CD8-positive, alpha-beta memory T cell (primary cell): ENCODE results near the gene CPLX1. TPM values are rescaled to one million over a fixed set of nuclear protein-coding genes. Genes with fewer than 3 reads are reported as not detected.
A peak's percentile ranks its signal among the peaks of the same experiment; 100 is the strongest.

ENCODE experiments used
- CTCF ChIA-PET: fragments of 350-600 bp; sonication (Branson Sonifier 250); formaldehyde crosslinking; loops from one replicate; lab custom pipeline; 2021; ENCODE audit warnings: antibody characterized with exemption; lab: Charles Lee
- POLR2A ChIA-PET: fragments of 350-600 bp; sonication (Branson Sonifier 250); formaldehyde crosslinking; loops from one replicate; lab custom pipeline; 2021; ENCODE audit warnings: antibody characterized with exemption; lab: Charles Lee
- DNase-seq, 5 donors: peaks; one replicate each; pipeline versions ENCODE4 v3.0.0 to v3.0.0-alpha.2; 2020 to 2022; ENCODE audit warnings: mixed read lengths in 1 of 5
- H3K27ac ChIP-seq: one replicate; pipeline ENCODE4 v1.7.0; 2013; ENCODE audit warnings: low read depth, mild to moderate bottlenecking, low read length, moderate library complexity
- H3K27me3 ChIP-seq: 2 replicates; pipeline ENCODE4 v1.7.0; 2013; ENCODE audit warnings: low read length, mild to moderate bottlenecking; ENCODE audit not compliant: insufficient read depth, poor library complexity, severe bottlenecking
- H3K36me3 ChIP-seq: 2 replicates; pipeline ENCODE4 v1.7.0; 2013; ENCODE audit warnings: mild to moderate bottlenecking, low read length, moderate library complexity; ENCODE audit not compliant: insufficient read depth
- H3K4me1 ChIP-seq: 2 replicates; pipeline ENCODE4 v1.7.0; 2013; ENCODE audit warnings: mild to moderate bottlenecking, low read length, moderate library complexity; ENCODE audit not compliant: insufficient read depth
- H3K4me3 ChIP-seq: 2 replicates; pipeline ENCODE4 v1.7.0; 2013; ENCODE audit warnings: mild to moderate bottlenecking, low read length
- H3K9me3 ChIP-seq: 2 replicates; pipeline ENCODE4 v1.7.0; 2013; ENCODE audit warnings: mild to moderate bottlenecking, low read length
- H3K27ac Mint-ChIP-seq, 8 donors: one replicate each; pipeline ENCODE4 v1.8.0; 2020 to 2021; ENCODE audit warnings: mixed read lengths in 8 of 8, mild to moderate bottlenecking in 6 of 8, inconsistent platforms in 3 of 8, moderate library complexity in 3 of 8
- H3K27me3 Mint-ChIP-seq, 2 donors: one replicate each; pipeline ENCODE4 v1.8.0; 2020 to 2021; ENCODE audit warnings: mixed read lengths in 2 of 2, mild to moderate bottlenecking in 1 of 2, moderate library complexity in 1 of 2
- H3K36me3 Mint-ChIP-seq, 3 donors: one replicate each; pipeline ENCODE4 v1.8.0; 2020 to 2021; ENCODE audit warnings: mixed read lengths in 3 of 3, inconsistent platforms in 1 of 3, mild to moderate bottlenecking in 1 of 3
- H3K4me1 Mint-ChIP-seq, 3 donors: one replicate each; pipeline ENCODE4 v1.8.0; 2020 to 2021; ENCODE audit warnings: mixed read lengths in 3 of 3, inconsistent platforms in 1 of 3, mild to moderate bottlenecking in 1 of 3
- H3K4me3 Mint-ChIP-seq, 7 donors: one replicate each; pipeline ENCODE4 v1.8.0; 2020 to 2021; ENCODE audit warnings: mixed read lengths in 7 of 7, mild to moderate bottlenecking in 6 of 7, moderate library complexity in 4 of 7, inconsistent platforms in 2 of 7
- H3K9me3 Mint-ChIP-seq, 5 donors: one replicate each; pipeline ENCODE4 v1.8.0; 2020 to 2022; ENCODE audit warnings: mixed read lengths in 5 of 5, mild to moderate bottlenecking in 3 of 5, moderate library complexity in 2 of 5, inconsistent platforms in 1 of 5
- polyA plus RNA-seq: library from polyadenylated mRNA; unstranded; fragments of 300-500 nt; fragmentation: Illumina TruSeq; gene quantifications from one replicate; pipeline ENCODE4 v1.2.3, GENCODE V29; 2021
- total RNA-seq, 2 experiments: library from RNA; stranded (reverse); gene quantifications; one replicate each; pipeline ENCODE4 v1.2.3, GENCODE V29; 2021

CPLX1 gene
- total and polyA plus RNA-seq, 3 experiments from 2014 or later: 0.13 to 0.16 TPM; not detected in 1

DNA sequence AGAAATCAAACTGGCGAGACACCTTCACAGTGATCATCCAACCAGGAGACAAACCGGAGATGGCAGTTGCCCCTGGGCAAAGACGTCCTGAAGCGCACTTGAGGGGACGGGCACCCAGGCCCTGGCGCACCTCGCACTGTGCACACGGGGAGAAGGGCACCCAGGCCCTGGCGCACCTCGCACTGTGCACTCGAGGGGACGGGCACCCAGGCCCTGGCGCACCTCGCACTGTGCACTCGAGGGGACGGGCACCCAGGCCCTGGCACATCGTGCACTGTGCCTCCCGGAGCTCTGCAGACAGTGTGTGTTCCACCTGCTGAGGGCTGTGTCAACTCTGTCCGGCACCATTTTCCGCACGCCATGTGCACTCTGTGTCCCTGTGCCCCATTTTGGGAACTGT, 34.6 kb upstream of the CPLX1 start:
- POLR2A ChIA-PET: interaction anchor here (0.9 kb wide), 1 partner anchor 19 kb away, joined by 4 read pairs; no protein-coding TSS in a partner anchor
- Mint-ChIP-seq H3K4me3 (no peak overlapping the region), H3K27me3 (peaks cover 0 to 11% of the 10 kb centered on the region in 2 donors), H3K36me3 (peaks cover 32 to 83% (median 34%) of the 10 kb centered on the region in 3 donors), H3K9me3 (peaks cover 0 to 15% (median 10%) of the 10 kb centered on the region in 5 donors), H3K4me1 (peaks cover 12 to 19% (median 15%) of the 10 kb centered on the region in 3 donors), H3K27ac (no peak overlapping the region)
- no peak overlapping the region for H3K4me3 ChIP-seq
- no peak overlapping the region for H3K27ac ChIP-seq
- no peaks in the 10 kb centered on the region for H3K4me1 ChIP-seq
- peaks cover 37% of the 10 kb centered on the region for H3K36me3 ChIP-seq
- CTCF ChIA-PET: no interaction called here
- no peaks in the 10 kb centered on the region for H3K9me3 ChIP-seq
- no peak for DNase-seq
- H3K27me3 ChIP-seq: no peaks in the 10 kb centered on the region

DNA sequence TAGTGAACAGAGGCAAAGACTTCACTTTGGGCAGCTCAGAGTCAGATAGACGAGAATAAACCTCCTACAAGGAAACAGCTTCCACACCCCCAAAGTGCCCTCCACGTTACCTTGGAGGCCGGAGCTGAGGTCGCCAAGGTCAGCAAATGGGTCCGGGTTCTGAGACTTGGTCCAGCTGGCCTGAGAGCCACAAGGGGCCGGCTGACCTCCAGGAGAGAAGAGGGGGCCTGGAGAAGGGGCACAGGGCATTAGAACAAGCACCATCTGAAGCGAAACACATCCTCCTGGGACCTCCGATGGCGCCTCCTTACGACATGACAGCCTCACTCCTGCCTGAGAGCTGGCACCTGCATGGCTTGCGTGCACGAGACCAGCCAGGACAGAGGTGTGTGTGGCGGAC, 33.6 kb upstream of the CPLX1 start:
- no peaks in the 10 kb centered on the region for H3K4me1 ChIP-seq
- peak in 1 of 5 donors; percentile 35 for DNase-seq
- peaks cover 34 to 80% (median 39%) of the 10 kb centered on the region in 3 donors for H3K36me3 Mint-ChIP-seq
- H3K9me3 Mint-ChIP-seq: peaks cover 0 to 15% (median 10%) of the 10 kb centered on the region in 5 donors
- ChIA-PET CTCF (no interaction called here), POLR2A (no interaction called here)
- no peaks in the 10 kb centered on the region for H3K27me3 ChIP-seq
- peaks cover 16 to 21% (median 19%) of the 10 kb centered on the region in 3 donors for H3K4me1 Mint-ChIP-seq
- H3K27ac ChIP-seq: no peak overlapping the region
- no peaks in the 10 kb centered on the region for H3K9me3 ChIP-seq
- H3K27ac Mint-ChIP-seq: no peak overlapping the region
- H3K27me3 Mint-ChIP-seq: peaks cover 0 to 11% of the 10 kb centered on the region in 2 donors
- H3K36me3 ChIP-seq: peaks cover 26% of the 10 kb centered on the region
- no peak overlapping the region for H3K4me3 ChIP-seq
- no peak overlapping the region for H3K4me3 Mint-ChIP-seq

DNA sequence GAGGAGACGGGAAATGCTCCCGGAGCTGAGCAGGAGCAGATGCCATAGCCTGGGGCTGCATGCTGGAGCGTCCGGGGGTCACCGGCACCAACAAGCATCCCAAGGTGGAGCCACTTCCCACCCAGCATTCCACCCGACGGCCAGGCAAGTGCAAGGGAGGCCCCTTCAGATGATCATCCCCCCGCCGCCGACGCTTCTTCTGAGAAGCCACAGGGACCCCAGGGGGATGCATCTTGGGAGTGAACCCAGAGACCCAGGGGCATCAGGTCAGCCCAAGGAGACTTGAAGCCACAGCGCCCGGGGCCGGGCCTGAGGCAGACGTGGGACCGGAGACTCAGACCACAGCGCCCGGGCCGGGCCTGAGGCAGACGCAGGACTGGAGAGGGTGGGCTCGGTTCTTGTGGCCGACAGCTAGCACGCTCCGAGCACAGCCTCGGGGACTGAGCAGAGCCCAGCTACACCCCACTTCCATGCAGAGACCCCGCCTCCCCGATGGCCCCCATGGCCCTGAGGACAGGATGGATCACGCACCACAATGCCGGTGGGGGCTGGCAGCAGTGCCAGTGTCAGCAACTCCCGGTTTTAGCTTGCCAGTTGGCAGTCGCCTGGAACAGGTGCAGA, 33.0 kb upstream of the CPLX1 start:
- Histone ChIP-seq H3K36me3 (peaks cover 23% of the 10 kb centered on the region), H3K9me3 (no peaks in the 10 kb centered on the region), H3K27ac (no peak overlapping the region), H3K4me3 (no peak overlapping the region), H3K27me3 (no peaks in the 10 kb centered on the region), H3K4me1 (no peaks in the 10 kb centered on the region)
- Mint-ChIP-seq H3K9me3 (peaks cover 0 to 15% (median 10%) of the 10 kb centered on the region in 5 donors), H3K27me3 (peaks cover 0 to 11% of the 10 kb centered on the region in 2 donors), H3K36me3 (peaks cover 34 to 79% (median 39%) of the 10 kb centered on the region in 3 donors), H3K4me3 (no peak overlapping the region), H3K4me1 (peaks cover 16 to 21% (median 19%) of the 10 kb centered on the region in 3 donors), H3K27ac (no peak overlapping the region)
- DNase-seq: peak in 1 of 5 donors; percentile 42
- ChIA-PET CTCF (no interaction called here), POLR2A (no interaction called here)

DNA sequence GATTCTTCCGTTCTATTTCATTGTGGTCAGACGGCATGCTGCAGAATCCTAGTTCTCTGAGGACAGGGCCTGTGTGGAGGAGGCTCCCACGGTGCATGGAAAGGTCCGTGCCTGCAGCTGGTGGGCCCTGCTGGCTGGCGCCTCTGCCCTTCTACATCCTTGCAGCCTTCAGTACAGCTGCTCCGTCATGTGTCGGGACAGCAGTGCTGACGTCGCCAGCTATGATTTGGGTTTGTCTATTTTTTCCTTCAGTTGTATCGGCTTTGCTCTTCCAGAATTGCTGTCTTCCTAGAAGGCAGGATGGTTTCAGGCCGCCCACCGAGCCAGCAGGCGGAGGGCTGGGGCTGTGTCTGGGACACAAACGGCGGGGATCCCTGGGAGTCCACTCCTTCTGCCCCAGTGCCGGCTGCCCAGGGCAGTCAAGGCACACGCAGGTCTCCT, 32.1 kb upstream of the CPLX1 start:
- Histone ChIP-seq H3K27ac (no peak overlapping the region), H3K9me3 (no peaks in the 10 kb centered on the region), H3K27me3 (no peaks in the 10 kb centered on the region), H3K36me3 (peaks cover 23% of the 10 kb centered on the region), H3K4me1 (no peaks in the 10 kb centered on the region), H3K4me3 (no peak overlapping the region)
- peaks cover 33 to 74% (median 36%) of the 10 kb centered on the region in 3 donors for H3K36me3 Mint-ChIP-seq
- CTCF ChIA-PET: no interaction called here
- H3K27me3 Mint-ChIP-seq: peaks cover 0 to 11% of the 10 kb centered on the region in 2 donors
- POLR2A ChIA-PET: no interaction called here
- DNase-seq: no peak
- no peak overlapping the region for H3K4me3 Mint-ChIP-seq
- H3K27ac Mint-ChIP-seq: peak overlapping the region in 3 of 8 donors; percentile 47 to 64 (median 56)
- H3K4me1 Mint-ChIP-seq: peaks cover 16 to 21% (median 19%) of the 10 kb centered on the region in 3 donors
- H3K9me3 Mint-ChIP-seq: peaks cover 0 to 15% (median 10%) of the 10 kb centered on the region in 5 donors

DNA sequence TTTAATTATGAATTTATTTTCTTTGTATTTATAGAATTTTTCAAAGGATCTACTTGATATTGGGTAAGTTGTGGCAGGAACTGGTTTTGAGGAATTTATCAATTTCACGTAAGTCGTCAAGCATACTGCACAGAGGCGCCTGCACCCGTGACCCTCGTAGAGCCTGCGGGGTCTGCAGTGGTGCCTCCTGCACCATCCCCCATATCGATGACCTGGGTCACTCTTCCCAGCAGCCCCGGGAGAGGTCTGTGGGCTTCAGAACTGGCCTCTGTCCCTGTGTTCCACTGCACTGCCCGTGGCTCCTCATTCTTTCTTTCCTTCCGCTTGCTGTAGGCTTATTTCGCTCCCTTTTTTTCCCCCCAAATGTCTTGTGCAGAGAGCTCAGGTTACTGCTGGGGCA, 31.5 kb upstream of the CPLX1 start:
- peaks cover 23% of the 10 kb centered on the region for H3K36me3 ChIP-seq
- H3K4me1 ChIP-seq: no peaks in the 10 kb centered on the region
- H3K4me1 Mint-ChIP-seq: peaks cover 16 to 21% (median 19%) of the 10 kb centered on the region in 3 donors
- POLR2A ChIA-PET: no interaction called here
- peaks cover 0 to 15% (median 10%) of the 10 kb centered on the region in 5 donors for H3K9me3 Mint-ChIP-seq
- no peaks in the 10 kb centered on the region for H3K9me3 ChIP-seq
- DNase-seq: no peak
- no peak overlapping the region for H3K4me3 Mint-ChIP-seq
- peaks cover 0 to 11% of the 10 kb centered on the region in 2 donors for H3K27me3 Mint-ChIP-seq
- CTCF ChIA-PET: no interaction called here
- H3K27ac Mint-ChIP-seq: peak overlapping the region in 4 of 8 donors; percentile 9 to 83 (median 56)
- H3K27me3 ChIP-seq: no peaks in the 10 kb centered on the region
- H3K27ac ChIP-seq: no peak overlapping the region
- H3K4me3 ChIP-seq: no peak overlapping the region
- H3K36me3 Mint-ChIP-seq: peaks cover 28 to 71% (median 32%) of the 10 kb centered on the region in 3 donors

DNA sequence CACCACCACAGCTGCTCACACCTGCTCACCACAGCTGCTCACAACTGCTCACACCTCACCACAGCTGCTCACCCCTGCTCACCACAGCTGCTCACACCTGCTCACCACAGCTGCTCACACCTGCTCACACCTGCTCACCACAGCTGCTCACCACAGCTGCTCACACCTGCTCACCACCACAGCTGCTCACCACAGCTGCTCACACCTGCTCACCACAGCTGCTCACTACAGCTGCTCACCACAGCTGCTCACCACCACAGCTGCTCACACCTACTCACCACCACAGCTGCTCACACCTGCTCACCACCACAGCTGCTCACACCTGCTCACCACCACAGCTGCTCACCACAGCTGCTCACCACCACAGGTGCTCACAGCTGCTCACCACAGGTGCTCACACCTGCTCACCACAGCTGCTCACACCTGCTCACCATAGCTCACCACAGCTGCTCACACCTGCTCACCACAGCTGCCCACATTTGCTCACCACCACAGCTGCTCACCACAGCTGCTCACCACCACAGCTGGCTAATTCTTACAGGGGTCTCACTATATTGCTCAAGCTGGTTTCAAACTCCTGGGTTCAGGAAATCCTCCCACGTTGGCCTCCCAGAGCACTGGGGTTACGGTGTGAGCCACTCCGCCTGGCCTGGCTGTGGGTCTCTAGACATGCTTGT, 30.4 kb upstream of the CPLX1 start:
- peaks cover 25 to 68% (median 32%) of the 10 kb centered on the region in 3 donors for H3K36me3 Mint-ChIP-seq
- POLR2A ChIA-PET: no interaction called here

DNA sequence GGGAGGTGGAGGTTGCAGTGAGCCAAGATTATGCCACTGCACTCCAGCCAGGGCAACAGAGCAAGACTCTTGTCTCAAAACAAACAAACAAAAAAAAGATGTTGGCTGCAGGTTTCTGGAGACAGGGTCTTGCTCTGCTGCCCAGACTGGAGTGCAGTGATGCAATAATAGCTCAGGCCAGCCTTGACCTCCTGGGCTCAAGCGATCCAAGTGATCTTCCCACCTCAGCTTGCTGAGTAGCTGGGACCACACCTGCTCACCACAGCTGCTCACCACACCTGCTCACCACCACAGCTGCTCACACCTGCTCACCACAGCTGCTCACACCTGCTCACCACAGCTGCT, 29.9 kb upstream of the CPLX1 start:
- peaks cover 25 to 69% (median 32%) of the 10 kb centered on the region in 3 donors for H3K36me3 Mint-ChIP-seq
- H3K4me1 ChIP-seq: no peaks in the 10 kb centered on the region
- no peak overlapping the region for H3K4me3 ChIP-seq
- peaks cover 26% of the 10 kb centered on the region for H3K36me3 ChIP-seq
- no peak overlapping the region for H3K27ac ChIP-seq
- peaks cover 0 to 11% of the 10 kb centered on the region in 2 donors for H3K27me3 Mint-ChIP-seq
- peak in 1 of 5 donors; percentile 55 for DNase-seq
- POLR2A ChIA-PET: no interaction called here
- CTCF ChIA-PET: no interaction called here
- H3K27me3 ChIP-seq: no peaks in the 10 kb centered on the region
- peak overlapping the region; percentile 8 to 85 (median 49) for H3K4me3 Mint-ChIP-seq
- peaks cover 16 to 21% (median 19%) of the 10 kb centered on the region in 3 donors for H3K4me1 Mint-ChIP-seq
- no peaks in the 10 kb centered on the region for H3K9me3 ChIP-seq
- H3K27ac Mint-ChIP-seq: peak overlapping the region; percentile 80 to 99 (median 92)
- peaks cover 0 to 15% (median 10%) of the 10 kb centered on the region in 5 donors for H3K9me3 Mint-ChIP-seq

More for the DNA sequence above, 30.4 kb upstream of the CPLX1 start:
- peaks cover 24% of the 10 kb centered on the region for H3K36me3 ChIP-seq
- H3K4me1 Mint-ChIP-seq: peaks cover 16 to 21% (median 19%) of the 10 kb centered on the region in 3 donors
- no peaks in the 10 kb centered on the region for H3K4me1 ChIP-seq
- H3K27me3 ChIP-seq: no peaks in the 10 kb centered on the region
- H3K27me3 Mint-ChIP-seq: peaks cover 0 to 11% of the 10 kb centered on the region in 2 donors
- no peak overlapping the region for H3K4me3 ChIP-seq
- peak in 2 of 5 donors; percentile 37 to 56 for DNase-seq
- H3K27ac ChIP-seq: no peak overlapping the region
- peaks cover 0 to 15% (median 10%) of the 10 kb centered on the region in 5 donors for H3K9me3 Mint-ChIP-seq
- H3K4me3 Mint-ChIP-seq: peak overlapping the region; percentile 32 to 85 (median 49)
- peak overlapping the region; percentile 80 to 99 (median 92) for H3K27ac Mint-ChIP-seq
- CTCF ChIA-PET: no interaction called here
- H3K9me3 ChIP-seq: no peaks in the 10 kb centered on the region

DNA sequence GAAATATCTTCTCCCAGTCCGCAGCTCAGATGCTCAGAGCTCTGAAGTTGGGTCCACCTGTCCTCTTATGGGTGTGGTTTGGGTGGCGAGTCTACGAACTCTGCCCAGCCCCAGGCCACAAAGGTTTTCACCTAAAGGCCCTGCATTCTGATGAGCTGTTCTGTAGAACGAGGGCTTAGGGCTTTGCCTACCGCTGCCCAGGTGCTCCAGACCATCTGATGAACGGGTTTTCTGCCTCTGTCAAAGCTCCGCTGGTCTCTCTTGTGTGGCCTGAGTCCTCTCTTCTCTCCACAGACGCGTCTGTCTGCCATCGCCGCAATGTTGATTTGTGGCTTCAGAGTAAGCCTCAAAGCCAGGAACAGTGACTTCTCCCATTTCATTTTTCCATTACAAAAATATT, 28.4 kb upstream of the CPLX1 start:
- Histone ChIP-seq H3K27ac (no peak overlapping the region), H3K9me3 (no peaks in the 10 kb centered on the region), H3K36me3 (peaks cover 20% of the 10 kb centered on the region), H3K4me3 (no peak overlapping the region), H3K27me3 (no peaks in the 10 kb centered on the region), H3K4me1 (no peaks in the 10 kb centered on the region)
- Mint-ChIP-seq H3K9me3 (peaks cover 0 to 15% (median 10%) of the 10 kb centered on the region in 5 donors), H3K36me3 (peaks cover 18 to 65% (median 32%) of the 10 kb centered on the region in 3 donors), H3K27me3 (peaks cover 0 to 11% of the 10 kb centered on the region in 2 donors), H3K4me3 (no peak overlapping the region), H3K4me1 (peaks cover 14 to 21% (median 19%) of the 10 kb centered on the region in 3 donors), H3K27ac (peak overlapping the region in 1 of 8 donors; percentile 4)
- DNase-seq: no peak
- ChIA-PET CTCF (no interaction called here), POLR2A (no interaction called here)
